ENCODE measurements around the gene SRC.
"Not testable (repeated sequence)": the region's sequence is repeated elsewhere in the genome, so short reads cannot be mapped to it uniquely, and the experiment has no call there.

SRC gene

DNA sequence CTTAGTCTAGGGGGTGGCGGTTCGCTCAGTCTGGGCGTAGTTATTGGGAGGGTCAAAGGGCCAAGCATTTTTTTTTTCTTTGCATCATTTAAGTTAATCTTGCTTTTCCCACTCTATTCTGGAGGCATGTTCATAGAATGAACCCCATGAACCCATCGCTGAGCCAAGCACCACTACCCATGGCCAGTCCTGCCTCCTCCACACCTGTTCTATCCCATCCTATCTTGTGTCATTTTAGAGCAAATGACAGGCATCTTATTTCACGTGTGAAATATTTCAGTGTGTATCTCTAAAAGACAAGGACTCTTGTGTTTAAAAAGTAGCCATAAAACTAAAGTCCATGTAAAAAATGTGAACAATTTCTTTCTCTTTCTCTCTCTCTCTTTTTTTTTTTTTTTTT is 13.9 kb downstream of the SRC start:
- DNase-seq (ENCODE audit: low read depth, low spot score): no peak
- H3K27ac ChIP-seq: peak overlapping the region; percentile 84

DNA sequence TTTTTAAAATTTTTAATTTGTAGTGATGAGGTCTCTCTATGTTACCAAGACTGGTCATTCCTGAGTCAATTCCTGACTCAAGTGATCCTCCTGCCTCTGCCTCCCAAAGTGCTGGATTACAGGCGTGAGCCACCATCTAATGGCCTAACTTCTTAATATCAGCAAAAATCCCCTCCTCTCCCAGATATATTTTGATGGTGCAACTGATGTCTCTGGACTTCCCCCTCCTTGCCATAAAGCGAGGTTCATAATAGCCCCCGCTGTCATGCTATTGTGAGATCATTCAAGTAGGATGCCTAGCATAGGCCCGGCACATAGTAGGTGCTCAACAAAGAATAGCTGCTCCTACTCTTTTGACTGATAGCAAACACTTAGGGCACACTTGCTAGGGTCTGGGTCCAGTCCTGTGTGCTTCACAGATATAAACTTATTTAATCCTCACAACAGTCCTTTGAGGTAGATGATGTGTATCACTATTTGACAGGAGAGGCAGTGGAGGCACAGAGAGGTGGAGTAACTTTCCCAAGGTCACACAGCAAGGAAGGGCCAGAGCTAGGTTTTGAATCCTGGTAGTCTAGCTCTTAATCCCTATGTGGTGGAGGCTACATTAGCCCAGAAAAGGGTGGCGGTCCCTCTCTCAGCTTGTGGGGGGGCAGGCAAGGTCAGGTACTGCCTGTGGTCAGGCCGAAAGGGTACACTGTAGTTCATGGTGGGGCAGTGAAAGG is 14.6 kb downstream of the SRC start:
- DNase-seq (ENCODE audit: low read depth, low spot score): no peak

DNA sequence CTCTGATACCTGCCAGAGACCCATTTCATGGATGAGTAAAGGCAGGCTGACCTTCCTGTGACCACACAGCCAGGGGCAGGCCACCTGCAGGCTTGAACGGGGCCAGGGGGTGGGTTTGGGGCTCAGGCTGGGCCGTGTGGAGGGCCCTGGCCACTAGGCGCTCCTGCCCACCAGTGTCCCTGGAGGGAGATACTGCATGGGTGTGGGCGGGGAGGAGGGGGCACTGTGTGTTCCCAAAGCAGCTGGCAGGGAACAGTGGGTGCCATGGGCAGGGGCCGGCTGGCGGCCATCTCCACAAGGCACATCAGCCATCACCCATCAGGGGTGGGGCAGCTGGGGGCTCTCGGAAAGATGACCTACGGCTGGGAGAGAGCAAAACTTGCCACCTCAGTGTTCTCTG is 15.4 kb downstream of the SRC start:
- H3K27ac ChIP-seq: no peak overlapping the region
- no peak for DNase-seq (ENCODE audit: low read depth, low spot score)

More for the DNA sequence above, 14.6 kb downstream of the SRC start:
- H3K27ac ChIP-seq: no peak overlapping the region

DNA sequence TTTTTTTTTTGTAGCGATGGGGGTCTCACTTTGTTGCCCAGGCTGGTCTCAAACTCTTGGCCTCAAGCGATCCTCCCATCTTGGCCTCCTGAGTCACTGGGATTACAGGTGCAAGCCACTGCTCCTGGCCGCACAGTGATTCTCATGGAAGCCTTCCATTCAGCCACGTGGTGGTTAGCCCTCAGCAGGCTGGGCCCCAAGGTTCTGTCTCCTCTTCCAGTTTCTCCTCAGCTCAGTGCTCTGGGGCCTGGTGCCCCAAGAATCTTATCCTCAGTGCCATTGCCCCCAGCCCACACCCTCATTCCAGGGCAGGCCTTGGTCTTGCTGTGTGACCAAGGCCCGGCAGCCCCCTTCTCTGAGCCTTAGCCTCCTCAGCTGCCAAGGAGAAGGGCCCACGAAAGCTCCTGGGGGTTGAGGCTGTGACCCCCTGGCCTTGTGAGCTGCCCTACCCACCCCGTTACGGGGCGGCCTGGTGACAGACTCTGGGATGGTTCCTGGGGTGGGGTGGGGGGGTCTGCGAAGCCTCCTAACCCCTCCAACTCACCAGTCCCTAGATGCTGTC is 16.4 kb downstream of the SRC start:
- no peak overlapping the region for H3K27ac ChIP-seq
- DNase-seq (ENCODE audit: low read depth, low spot score): no peak

DNA sequence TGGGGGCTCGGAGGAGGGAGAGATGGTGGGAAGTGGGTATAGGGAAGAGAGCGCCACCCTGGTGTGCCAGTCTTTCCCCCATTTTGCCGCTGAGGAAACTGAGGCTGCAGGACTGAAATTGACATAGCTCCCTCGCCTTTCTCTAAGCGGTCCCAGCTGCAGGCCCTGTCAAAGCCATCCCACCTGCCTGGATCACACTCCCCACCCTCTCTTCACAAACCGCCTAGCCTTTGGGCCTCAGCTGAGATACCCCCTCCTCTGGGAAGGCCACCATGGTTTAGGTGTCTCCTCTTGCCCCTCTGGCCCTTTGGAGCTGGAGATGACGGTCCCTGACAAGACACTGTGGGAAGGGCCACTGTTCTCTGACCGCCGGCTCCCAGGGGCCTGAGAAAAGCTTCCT is 16.9 kb downstream of the SRC start:
- no peak overlapping the region for H3K27ac ChIP-seq
- DNase-seq (ENCODE audit: low read depth, low spot score): no peak

DNA sequence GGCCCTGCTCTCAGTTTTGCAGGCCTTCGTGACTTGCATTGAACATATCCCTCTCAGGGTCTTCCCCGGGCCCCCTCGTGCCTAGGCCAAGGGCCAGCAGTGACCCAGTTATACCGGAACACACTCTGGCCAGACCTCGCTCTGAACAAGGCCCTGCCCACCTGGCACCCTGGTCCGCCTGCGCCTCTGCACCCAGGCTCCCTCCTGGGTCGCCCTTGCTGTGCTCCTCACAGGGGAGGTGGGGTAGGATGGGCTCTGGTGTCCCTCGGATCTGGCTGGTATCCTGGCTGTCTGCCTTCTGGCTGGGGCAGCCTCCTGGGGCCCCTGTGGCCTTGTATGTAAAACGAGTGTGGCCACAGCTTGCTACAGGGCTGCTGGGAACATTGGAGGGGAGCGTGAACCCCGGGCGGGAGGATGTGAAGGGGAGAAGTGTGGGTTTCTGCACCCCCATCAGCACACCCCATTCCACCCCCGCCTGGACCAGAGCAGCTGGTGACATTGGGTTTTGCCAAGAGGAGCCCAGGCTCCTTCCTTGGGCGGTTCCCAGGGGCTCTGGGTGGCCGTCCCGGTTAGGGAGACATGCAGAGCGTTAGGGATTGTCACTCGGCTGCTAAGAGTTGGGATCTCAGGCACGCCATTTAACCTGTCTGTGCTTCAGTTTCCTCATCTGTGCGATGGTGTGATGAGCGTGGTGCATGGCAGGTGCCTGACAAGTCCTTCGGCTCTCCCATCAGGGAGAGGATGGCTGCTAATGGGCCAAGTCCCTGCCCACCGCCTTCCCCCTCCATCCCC is 17.5 kb downstream of the SRC start:
- DNase-seq (ENCODE audit: low read depth, low spot score): no peak
- H3K27ac ChIP-seq: no peak overlapping the region

DNA sequence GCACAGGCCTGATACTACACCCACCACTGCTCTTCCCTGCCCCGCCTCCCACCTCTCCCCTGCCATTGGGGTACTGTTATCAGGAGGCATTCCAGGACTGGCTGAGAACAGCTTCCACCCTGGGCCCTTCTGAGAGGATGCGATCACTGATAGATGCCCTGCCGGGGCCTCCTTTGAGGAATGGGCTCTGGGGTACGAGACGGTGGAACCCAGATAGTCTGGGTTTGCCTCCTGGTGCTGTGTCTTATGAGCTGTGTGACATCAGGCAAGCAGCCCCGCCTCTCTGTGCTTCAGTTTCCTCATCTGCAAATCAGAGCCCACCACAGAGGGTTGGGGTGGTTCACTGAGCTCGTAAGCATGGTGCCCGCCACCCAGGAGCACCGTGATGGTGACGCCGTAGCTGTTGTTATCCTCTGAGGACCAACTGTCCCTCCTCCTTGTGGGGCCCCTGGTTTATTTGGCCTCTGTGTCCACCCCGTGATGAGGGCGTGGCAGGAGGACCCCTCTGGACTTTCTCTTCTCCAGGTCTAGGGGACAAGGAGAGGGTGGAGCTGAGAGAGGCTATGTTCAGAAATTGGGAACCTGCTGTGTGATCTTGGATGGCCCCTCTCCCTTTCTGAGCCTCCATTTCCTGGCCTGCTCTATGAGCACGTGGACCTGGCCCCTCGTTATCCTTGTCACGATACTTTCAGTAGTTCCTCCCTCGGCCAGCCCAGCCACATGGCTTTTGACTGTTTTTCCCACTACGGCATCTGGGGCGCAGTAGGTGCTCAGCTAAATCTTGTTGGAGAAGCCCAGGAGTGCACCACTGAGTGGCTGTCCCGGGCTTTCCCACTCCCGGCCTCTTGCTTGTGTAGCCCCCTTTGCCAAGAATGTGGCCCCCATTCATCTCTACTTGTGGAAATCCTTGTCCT is 18.3 kb downstream of the SRC start:
- no peak for DNase-seq (ENCODE audit: low read depth, low spot score)
- H3K27ac ChIP-seq: no peak overlapping the region

DNA sequence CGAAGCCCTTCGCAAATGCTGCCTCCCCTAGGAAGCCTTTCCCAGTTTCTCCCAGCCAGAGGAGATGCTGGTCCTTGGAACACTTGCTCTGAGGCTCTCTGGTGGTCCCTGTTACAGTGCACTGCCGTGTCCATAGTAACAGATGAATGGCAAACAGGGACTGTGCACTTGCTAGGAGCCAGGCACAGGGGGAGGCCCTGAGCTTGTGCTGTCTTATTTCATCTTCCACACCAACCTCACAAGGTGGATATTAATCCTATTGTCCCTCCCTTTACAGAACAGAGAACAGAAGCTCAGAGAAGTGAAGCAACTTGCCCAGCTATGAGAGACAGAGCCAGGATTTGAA is 19.0 kb downstream of the SRC start:
- H3K27ac ChIP-seq: no peak overlapping the region
- DNase-seq (ENCODE audit: low read depth, low spot score): no peak

DNA sequence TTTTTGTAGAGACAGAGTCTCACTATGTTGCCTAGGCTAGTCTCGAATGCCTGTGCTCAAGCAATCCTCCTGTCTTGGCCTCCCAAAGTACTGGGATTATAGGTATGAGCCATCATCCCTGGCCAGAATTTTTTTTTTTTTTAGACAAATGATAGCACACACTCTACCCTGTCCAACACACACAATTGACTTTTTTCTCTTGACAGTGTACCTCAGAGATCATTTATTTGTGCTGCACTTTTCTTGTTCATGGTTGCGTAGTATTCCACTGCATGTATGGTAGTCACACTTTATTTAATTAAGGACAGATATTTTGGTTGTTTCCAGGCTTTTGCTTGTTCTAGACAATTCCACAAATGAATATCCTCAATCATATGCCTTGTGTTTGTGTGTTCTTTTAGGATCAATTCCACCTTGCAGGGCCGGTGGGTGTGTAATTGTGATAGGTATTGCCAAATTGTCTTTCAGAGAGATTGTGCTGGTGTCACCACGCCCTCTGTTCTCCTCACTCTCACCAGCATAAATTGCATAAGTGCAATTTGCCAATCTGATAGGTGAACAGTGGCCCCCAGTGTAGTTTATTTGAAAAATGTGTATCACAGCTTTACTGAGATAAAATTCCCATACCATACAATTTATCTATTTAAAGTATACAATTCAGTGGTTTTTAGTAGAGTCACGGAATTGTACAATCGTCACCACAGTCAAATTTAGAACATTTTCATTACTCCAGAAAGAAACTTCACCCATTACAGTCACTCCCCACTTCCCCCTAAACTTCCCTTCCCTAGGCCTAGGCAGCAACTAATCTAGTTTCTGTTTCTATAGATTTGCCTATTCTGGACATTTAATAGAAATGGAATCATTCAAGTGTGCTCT is 20.1 kb downstream of the SRC start:
- no peak overlapping the region for H3K27ac ChIP-seq
- no peak for DNase-seq (ENCODE audit: low read depth, low spot score)

DNA sequence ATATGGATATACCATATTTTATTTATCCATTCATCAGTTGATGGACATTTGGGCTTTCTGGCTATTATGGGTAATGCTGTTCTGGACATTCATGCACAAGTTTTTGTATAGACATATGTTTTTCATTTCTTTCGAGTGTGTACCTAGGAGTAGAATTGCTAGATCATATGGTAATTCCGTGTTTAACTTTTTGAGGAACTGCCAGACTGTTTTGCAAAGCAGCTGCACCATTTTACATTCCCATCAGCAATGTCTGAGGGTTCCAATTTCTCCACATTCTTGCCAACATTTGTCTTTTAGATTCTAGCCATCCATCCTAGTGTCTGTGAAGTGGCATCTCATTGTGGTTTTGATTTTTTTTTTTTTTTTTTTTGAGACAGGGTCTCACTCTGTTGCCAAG is 20.8 kb downstream of the SRC start:
- H3K27ac ChIP-seq: no peak overlapping the region
- DNase-seq (ENCODE audit: low read depth, low spot score): no peak

DNA sequence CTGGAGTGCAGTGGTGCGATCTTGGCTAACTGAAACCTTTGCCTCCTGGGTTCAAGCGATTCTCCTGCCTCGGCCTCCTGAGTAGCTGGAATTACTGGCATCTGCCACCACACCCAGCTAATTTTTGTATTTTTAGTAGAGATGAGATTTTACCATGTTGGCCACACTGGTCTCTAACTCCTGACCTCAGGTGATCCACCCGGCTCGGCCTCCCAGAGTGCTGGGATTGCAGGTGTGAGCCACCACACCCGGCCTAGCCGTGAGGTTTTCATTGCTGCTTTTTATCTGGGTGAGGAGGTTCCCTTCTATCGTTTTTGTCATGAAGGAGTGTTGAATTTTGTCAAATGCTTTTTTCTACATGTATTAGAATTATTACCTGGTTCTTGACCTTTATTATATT is 23.9 kb downstream of the SRC start:
- H3K27ac ChIP-seq: no peak overlapping the region
- DNase-seq (ENCODE audit: low read depth, low spot score): no peak

DNA sequence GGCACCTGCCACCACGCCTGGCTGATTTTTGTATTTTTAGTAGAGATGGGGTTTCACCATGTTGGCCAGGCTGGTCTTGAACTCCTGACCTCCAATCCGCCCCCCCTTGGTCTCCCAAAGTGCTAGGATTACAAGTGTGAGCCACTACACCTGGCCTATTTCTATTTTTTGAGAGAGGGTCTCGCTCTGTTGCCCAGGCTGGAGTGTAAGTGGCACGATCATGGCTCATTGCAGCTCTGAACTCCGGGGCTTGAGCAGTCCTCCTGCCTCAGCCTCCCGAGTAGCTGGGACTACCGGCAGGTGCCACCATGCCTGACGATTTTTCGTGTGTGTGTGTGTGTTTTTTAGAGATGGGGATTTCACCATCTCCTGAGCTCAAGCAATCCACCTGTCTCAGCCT is 25.9 kb downstream of the SRC start:
- not testable (repeated sequence) for H3K27ac ChIP-seq; DNase-seq (ENCODE audit: low read depth, low spot score)

DNA sequence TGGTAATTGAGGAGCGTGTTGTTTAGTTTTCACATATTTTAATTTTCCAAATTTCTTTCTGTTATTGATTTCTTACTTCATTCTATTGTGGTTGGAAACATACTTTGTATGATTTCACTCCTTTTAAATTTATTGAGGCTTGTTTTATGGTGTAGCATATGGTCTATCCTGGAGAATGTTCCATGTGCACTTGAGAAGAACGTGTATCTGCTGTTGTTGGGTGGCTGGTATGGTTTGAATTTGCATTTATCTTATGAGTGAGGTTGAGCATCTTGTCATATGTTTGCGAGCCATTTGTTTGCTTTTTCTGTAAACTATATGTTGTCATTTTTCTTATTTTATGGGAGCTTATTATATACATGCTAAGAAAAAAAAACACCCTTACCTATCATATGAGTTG is 26.5 kb downstream of the SRC start:
- H3K27ac ChIP-seq: no peak overlapping the region
- no peak for DNase-seq (ENCODE audit: low read depth, low spot score)

DNA sequence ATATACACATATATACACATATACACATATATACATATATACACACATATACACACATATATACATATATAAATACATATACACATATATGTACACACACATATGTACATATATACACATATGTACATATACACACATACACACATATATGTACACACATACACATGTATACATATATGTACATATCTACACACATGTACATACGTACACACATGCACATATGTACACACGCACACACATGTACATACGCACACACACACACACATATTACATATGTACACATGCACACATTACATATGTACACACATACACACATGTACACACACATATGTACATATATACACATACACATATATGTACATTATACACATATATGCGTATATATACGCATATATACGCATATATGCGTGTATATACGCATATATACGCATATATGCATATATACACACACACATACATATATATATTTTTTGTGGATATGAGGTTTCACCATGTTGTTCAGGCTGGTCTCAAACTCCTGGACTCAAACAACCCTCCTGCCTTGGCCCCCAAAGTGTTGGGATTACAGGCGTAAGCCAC is 27.2 kb downstream of the SRC start:
- no peak for DNase-seq (ENCODE audit: low read depth, low spot score)

DNA sequence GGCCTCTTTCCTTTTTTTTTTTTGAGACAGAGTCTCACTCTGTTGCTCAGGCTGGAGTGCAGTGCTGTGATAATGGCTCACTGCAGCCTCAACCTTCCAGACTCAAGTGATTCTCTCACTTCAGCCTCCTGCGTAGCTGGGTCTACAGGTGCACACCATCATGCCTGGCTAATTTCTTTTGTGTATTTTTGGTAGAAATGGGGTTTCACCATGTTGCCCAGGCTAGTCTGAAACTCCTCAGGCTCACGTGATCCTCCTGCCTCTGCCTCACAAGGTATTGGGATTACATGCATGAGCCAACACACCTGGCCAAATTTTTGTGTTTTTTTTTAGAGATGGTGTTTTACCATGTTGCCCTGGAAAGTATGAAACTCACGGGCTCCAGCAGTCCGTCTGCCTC is 29.3 kb downstream of the SRC start:
- H3K27ac ChIP-seq: no peak overlapping the region
- DNase-seq (ENCODE audit: low read depth, low spot score): no peak

More for the DNA sequence above, 27.2 kb downstream of the SRC start:
- no peak overlapping the region for H3K27ac ChIP-seq

DNA sequence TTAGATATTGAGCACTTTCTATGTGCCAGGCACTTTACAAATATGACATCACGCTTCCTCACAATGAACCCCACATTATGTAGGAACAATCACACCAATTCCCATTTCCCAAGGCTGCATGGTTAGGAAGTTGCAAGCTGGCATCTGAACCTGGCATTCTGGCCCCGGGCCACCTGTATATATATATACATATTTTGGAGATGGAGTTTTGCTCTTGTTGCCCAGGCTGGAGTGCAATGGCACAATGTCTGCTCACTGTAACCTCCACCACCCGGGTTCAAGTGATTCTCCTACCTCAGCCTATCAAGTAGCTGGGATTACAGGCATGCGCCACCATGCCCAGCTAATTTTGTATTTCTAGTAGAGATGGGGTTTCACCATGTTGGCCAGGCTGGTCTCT is 30.4 kb downstream of the SRC start:
- no peak overlapping the region for H3K27ac ChIP-seq
- DNase-seq (ENCODE audit: low read depth, low spot score): no peak

DNA sequence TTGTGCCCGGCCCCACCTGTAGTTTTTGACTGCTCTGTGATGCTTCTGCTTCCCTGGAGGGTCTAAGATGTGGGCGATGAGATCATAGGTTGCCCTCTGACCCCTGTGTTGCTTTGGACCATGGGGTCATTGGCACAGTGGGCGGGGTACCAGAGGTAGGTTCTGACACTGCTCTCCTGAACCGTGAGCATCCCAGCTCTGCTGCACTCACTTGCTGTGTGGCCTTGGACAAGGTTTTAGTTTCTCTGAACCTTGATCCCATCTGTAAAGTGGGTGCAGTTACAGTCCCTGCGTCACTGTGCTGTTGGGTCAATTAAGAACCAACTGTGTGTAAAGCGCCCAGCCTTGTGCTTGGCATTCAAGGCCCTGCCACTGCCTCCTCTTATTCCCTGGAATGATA is 30.9 kb downstream of the SRC start:
- H3K27ac ChIP-seq: no peak overlapping the region
- DNase-seq (ENCODE audit: low read depth, low spot score): no peak

DNA sequence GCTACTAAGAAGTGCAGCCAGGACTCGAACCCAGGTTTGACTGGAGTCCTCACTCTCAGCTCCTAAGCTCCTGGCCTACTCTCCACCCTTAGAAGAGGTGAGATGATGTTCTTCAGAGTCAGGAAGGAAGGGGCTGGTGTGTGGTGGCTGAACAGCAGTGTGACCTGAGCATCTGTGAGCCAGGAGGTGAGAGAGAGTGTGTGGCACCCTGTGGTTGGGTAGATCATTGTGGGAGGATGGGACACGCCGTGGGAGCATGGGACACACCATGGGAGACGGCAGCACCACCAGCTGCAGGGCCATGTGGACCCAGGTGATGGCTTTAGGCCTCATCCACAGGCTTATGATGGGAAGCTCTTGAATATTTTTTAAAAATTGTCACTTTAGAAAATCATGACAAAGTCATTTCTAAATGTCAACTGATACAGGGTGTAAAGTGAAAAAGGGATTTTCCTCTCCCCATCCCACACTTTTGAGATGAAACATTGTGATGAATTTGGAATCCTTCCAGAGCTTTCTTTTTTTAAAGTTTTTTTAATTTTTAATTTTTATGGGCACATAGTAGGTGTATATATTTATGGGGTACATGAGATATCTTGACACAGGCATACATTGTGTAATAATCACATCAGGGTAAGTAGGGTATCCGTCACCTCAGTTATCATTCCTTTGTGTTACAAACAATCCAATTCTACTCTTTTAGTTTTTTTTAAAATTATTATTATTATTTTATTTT is 31.6 kb downstream of the SRC start:
- DNase-seq (ENCODE audit: low read depth, low spot score): no peak
- H3K27ac ChIP-seq: no peak overlapping the region

DNA sequence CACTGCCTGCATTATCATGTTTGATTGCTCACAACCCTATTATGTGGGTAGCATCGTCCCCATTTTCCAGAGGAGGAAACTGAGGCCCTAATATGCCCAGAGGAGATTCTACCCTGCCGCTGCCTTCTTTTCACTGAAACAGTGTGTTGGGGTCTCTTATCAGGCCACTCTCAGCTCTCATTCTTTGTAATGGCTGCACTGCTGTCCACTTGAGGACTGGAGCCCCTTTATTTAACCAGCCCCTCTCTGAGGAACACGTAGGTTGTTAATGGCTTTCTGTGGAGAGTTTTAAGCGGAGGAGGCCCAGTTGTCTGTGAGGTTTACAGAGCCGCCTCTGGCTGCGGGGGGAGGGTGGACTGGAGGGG is 32.5 kb downstream of the SRC start:
- peak overlapping the region; percentile 9 for H3K27ac ChIP-seq
- no peak for DNase-seq (ENCODE audit: low read depth, low spot score)
